ENCODE measurements around the gene FAM78A.

The FAM78A gene

DNA sequence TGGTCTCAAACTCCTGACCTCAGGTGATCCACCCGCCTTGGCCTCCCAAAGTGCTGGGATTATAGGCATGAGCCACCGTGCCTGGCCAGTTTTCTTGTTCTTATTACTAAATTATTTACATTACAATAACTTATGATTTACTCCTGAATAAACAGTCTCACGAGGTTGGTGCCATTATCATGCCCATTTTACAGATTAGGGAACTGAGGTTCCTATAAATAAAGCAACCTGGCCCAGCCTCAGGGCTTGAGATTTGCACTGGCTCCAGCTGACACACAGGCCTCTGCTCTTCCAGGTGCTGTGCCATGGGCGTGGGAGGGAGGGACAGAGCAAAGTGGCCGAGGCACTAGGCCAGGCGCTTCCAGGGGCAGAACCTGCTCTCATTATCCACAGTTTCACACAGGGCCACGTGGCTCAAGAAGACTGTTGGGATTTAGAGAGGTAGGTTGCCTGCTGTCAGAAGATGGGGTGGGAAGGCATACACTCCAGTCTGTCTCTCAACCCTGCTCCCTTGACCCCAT is 15.5 kb upstream of the FAM78A start:
- TF ChIP-seq ZNF8 (CRISPR knock-in tag; IDR thresholded peaks at IDR 0.05) = no peak
- TF ChIP-seq, protein P1, sequence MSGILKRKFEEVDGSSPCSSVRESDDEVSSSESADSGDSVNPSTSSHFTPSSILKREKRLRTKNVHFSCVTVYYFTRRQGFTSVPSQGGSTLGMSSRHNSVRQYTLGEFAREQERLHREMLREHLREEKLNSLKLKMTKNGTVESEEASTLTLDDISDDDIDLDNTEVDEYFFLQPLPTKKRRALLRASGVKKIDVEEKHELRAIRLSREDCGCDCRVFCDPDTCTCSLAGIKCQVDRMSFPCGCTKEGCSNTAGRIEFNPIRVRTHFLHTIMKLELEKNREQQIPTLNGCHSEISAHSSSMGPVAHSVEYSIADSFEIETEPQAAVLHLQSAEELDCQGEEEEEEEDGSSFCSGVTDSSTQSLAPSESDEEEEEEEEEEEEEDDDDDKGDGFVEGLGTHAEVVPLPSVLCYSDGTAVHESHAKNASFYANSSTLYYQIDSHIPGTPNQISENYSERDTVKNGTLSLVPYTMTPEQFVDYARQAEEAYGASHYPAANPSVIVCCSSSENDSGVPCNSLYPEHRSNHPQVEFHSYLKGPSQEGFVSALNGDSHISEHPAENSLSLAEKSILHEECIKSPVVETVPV (CRISPR knock-in tag; IDR thresholded peaks at IDR 0.05) = no peak
- TF ChIP-seq ZC3H10 (CRISPR knock-in tag; IDR thresholded peaks at IDR 0.05) = no peak
- no peak for TF ChIP-seq PPARA (CRISPR knock-in tag; IDR thresholded peaks at IDR 0.05; ENCODE audit: borderline replicate concordance)
- TF ChIP-seq, protein P2, sequence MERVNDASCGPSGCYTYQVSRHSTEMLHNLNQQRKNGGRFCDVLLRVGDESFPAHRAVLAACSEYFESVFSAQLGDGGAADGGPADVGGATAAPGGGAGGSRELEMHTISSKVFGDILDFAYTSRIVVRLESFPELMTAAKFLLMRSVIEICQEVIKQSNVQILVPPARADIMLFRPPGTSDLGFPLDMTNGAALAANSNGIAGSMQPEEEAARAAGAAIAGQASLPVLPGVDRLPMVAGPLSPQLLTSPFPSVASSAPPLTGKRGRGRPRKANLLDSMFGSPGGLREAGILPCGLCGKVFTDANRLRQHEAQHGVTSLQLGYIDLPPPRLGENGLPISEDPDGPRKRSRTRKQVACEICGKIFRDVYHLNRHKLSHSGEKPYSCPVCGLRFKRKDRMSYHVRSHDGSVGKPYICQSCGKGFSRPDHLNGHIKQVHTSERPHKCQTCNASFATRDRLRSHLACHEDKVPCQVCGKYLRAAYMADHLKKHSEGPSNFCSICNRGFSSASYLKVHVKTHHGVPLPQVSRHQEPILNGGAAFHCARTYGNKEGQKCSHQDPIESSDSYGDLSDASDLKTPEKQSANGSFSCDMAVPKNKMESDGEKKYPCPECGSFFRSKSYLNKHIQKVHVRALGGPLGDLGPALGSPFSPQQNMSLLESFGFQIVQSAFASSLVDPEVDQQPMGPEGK (CRISPR knock-in tag; IDR thresholded peaks at IDR 0.05; ENCODE audit: borderline replicate concordance) = no peak
- TF ChIP-seq SNAI2 (CRISPR knock-in tag; IDR thresholded peaks at IDR 0.05) = no peak
- TF ChIP-seq CSDC2 (CRISPR knock-in tag; IDR thresholded peaks at IDR 0.05) = no peak
- TF ChIP-seq, protein P3, sequence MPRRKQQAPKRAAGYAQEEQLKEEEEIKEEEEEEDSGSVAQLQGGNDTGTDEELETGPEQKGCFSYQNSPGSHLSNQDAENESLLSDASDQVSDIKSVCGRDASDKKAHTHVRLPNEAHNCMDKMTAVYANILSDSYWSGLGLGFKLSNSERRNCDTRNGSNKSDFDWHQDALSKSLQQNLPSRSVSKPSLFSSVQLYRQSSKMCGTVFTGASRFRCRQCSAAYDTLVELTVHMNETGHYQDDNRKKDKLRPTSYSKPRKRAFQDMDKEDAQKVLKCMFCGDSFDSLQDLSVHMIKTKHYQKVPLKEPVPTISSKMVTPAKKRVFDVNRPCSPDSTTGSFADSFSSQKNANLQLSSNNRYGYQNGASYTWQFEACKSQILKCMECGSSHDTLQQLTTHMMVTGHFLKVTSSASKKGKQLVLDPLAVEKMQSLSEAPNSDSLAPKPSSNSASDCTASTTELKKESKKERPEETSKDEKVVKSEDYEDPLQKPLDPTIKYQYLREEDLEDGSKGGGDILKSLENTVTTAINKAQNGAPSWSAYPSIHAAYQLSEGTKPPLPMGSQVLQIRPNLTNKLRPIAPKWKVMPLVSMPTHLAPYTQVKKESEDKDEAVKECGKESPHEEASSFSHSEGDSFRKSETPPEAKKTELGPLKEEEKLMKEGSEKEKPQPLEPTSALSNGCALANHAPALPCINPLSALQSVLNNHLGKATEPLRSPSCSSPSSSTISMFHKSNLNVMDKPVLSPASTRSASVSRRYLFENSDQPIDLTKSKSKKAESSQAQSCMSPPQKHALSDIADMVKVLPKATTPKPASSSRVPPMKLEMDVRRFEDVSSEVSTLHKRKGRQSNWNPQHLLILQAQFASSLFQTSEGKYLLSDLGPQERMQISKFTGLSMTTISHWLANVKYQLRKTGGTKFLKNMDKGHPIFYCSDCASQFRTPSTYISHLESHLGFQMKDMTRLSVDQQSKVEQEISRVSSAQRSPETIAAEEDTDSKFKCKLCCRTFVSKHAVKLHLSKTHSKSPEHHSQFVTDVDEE (CRISPR knock-in tag; IDR thresholded peaks at IDR 0.05) = no peak
- TF ChIP-seq ESRRG (CRISPR knock-in tag; IDR thresholded peaks at IDR 0.05) = no peak
- TF ChIP-seq ZNF565 (CRISPR knock-in tag; conservative IDR thresholded peaks at IDR 0.05; ENCODE audit: low read depth) = no peak
- no peak for ATAC-seq

DNA sequence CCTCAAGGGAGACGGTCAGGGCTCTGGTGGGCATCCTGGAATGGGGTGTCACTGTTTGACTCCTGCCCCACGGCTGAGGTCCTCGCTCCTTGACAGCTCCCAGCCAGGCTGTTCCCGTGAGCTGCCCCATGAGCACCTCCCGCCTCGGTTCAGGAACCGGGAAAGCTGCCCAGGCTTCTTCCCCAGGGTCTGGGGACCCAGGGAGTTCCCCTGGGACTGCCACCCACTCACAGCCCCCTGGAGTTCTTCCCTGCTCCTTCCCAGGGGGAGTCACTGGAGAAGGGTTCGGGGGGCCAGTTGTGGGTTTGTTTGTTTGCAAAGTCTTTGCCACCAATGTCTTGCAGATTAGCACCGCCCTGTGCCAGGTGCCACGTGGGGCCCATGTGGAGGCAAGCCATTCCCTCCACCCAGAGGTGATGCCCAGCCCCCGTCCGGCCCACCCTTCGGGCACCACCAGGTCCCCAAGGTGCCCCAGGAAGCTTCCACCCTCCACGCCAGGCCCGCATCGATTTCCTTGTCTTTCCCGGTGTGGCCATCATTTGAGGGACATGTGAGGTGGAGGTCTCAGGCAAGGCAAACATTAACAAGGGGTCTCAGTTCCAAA is 14.6 kb upstream of the FAM78A start:
- ATAC-seq = no peak

More for the DNA sequence above, 14.6 kb upstream of the FAM78A start:
- TF ChIP-seq ZFP3 (CRISPR knock-in tag; IDR thresholded peaks at IDR 0.05) = no peak
- TF ChIP-seq ARNTL (CRISPR knock-in tag; IDR thresholded peaks at IDR 0.05; ENCODE audit: borderline replicate concordance, low read depth) = no peak
- TF ChIP-seq, protein P4, sequence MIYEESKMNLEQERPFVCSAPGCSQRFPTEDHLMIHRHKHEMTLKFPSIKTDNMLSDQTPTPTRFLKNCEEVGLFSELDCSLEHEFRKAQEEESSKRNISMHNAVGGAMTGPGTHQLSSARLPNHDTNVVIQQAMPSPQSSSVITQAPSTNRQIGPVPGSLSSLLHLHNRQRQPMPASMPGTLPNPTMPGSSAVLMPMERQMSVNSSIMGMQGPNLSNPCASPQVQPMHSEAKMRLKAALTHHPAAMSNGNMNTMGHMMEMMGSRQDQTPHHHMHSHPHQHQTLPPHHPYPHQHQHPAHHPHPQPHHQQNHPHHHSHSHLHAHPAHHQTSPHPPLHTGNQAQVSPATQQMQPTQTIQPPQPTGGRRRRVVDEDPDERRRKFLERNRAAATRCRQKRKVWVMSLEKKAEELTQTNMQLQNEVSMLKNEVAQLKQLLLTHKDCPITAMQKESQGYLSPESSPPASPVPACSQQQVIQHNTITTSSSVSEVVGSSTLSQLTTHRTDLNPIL (CRISPR knock-in tag; IDR thresholded peaks at IDR 0.05; ENCODE audit: low read depth) = no peak
- no peak for TF ChIP-seq TOX (CRISPR knock-in tag; IDR thresholded peaks at IDR 0.05; ENCODE audit: borderline replicate concordance)
- TF ChIP-seq ISL1 (CRISPR knock-in tag; IDR thresholded peaks at IDR 0.05) = no peak
- no peak for TF ChIP-seq ZNF70 (CRISPR knock-in tag; IDR thresholded peaks at IDR 0.05)
- TF ChIP-seq OSR1 (CRISPR knock-in tag; IDR thresholded peaks at IDR 0.05) = no peak
- TF ChIP-seq, protein P1 (CRISPR knock-in tag; IDR thresholded peaks at IDR 0.05) = no peak
- TF ChIP-seq, protein P2 (CRISPR knock-in tag; IDR thresholded peaks at IDR 0.05; ENCODE audit: borderline replicate concordance) = no peak
- TF ChIP-seq SNAI2 (CRISPR knock-in tag; IDR thresholded peaks at IDR 0.05) = no peak
- no peak for TF ChIP-seq TCF4 (CRISPR knock-in tag; IDR thresholded peaks at IDR 0.05; ENCODE audit: borderline replicate concordance)
- no peak for TF ChIP-seq BACH2 (CRISPR knock-in tag; IDR thresholded peaks at IDR 0.05; ENCODE audit: borderline replicate concordance)
- no peak for TF ChIP-seq ZNF8 (CRISPR knock-in tag; IDR thresholded peaks at IDR 0.05)
- no peak for TF ChIP-seq GLIS3 (CRISPR knock-in tag; IDR thresholded peaks at IDR 0.05)
- TF ChIP-seq ZNF565 (CRISPR knock-in tag; conservative IDR thresholded peaks at IDR 0.05; ENCODE audit: low read depth) = no peak
- no peak for TF ChIP-seq RARB (CRISPR knock-in tag; IDR thresholded peaks at IDR 0.05)
- no peak for TF ChIP-seq PPARA (CRISPR knock-in tag; IDR thresholded peaks at IDR 0.05; ENCODE audit: borderline replicate concordance)
- no peak for TF ChIP-seq ZFP30 (CRISPR knock-in tag; IDR thresholded peaks at IDR 0.05)
- TF ChIP-seq, protein P3 (CRISPR knock-in tag; IDR thresholded peaks at IDR 0.05) = no peak
- no peak for TF ChIP-seq ZC3H10 (CRISPR knock-in tag; IDR thresholded peaks at IDR 0.05)

All from SK-N-SH treated with all-trans-retinoic acid at 6 μM for 48 hours (cell line).